ENCODE results near the gene HNRNPA1L2. TPM values are rescaled to one million over a fixed set of nuclear protein-coding genes. Genes with fewer than 3 reads are reported as not detected.
"Not testable (repeated sequence)": the region's sequence is repeated elsewhere in the genome, so short reads cannot be mapped to it uniquely, and the experiment has no call there.

HNRNPA1L2 gene
- total RNA-seq, 1 donor from 2014 or later, result 11.6 TPM

DNA sequence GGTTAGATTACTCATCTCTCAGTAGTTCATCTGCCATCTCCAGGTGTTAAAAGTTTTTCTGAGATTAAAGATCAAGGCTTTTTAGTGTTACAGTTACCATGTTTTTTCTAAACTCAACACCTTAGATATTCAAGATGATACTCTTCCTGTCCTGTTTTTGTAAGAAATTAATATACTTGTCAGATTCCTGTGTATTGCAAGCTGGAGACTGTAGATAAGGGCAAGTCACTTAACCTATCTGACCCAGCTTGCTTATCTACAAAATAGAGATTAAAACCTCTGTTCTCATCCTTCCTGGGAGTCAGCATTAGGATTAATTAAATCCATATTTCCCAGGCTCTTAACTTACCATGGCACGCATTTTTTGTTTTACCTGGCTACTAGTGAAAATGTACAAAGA lies 35.6 kb downstream of the HNRNPA1L2 start:
- TF ChIP-seq, protein P1, sequence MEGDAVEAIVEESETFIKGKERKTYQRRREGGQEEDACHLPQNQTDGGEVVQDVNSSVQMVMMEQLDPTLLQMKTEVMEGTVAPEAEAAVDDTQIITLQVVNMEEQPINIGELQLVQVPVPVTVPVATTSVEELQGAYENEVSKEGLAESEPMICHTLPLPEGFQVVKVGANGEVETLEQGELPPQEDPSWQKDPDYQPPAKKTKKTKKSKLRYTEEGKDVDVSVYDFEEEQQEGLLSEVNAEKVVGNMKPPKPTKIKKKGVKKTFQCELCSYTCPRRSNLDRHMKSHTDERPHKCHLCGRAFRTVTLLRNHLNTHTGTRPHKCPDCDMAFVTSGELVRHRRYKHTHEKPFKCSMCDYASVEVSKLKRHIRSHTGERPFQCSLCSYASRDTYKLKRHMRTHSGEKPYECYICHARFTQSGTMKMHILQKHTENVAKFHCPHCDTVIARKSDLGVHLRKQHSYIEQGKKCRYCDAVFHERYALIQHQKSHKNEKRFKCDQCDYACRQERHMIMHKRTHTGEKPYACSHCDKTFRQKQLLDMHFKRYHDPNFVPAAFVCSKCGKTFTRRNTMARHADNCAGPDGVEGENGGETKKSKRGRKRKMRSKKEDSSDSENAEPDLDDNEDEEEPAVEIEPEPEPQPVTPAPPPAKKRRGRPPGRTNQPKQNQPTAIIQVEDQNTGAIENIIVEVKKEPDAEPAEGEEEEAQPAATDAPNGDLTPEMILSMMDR (conservative IDR thresholded peaks at IDR 0.05), result no peak
- H3K4me1 Mint-ChIP-seq (ENCODE audit: unreplicated experiment), result no peaks in the 10 kb centered on the region
- no peaks in the 10 kb centered on the region for H3K9me3 Mint-ChIP-seq
- no peaks in the 10 kb centered on the region for H3K27me3 Mint-ChIP-seq
- H3K36me3 Mint-ChIP-seq, result peaks cover 22% of the 10 kb centered on the region
- no peak overlapping the region for H3K4me3 Mint-ChIP-seq
- no peak for DNase-seq (ENCODE audit: extremely low spot score, unreplicated experiment)
- no peak overlapping the region for H3K27ac Mint-ChIP-seq

DNA sequence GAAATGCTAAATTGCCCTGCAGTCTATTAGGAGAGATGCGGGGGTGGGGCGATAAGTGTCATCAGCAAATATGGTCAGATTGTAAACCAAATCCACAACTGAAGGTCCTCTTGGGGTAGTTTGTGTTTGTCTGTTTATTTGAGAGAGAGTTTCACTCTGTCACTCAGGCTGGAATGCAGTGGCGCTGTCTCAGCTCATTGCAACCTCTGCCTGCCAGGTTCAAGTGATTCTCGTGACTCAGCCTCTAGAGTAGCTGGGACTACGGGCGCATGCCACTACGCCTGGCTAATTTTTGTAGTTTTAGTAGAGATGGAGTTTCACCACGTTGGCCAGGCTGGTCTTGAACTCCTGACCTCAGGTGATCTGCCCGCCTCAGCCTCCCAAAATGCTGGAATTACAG lies 43.6 kb downstream of the HNRNPA1L2 start:
- peaks cover 38% of the 10 kb centered on the region for H3K36me3 Mint-ChIP-seq
- not testable (repeated sequence) for H3K4me1 Mint-ChIP-seq (ENCODE audit: unreplicated experiment); DNase-seq (ENCODE audit: extremely low spot score, unreplicated experiment); H3K27ac Mint-ChIP-seq; H3K27me3 Mint-ChIP-seq; H3K4me3 Mint-ChIP-seq; H3K9me3 Mint-ChIP-seq

DNA sequence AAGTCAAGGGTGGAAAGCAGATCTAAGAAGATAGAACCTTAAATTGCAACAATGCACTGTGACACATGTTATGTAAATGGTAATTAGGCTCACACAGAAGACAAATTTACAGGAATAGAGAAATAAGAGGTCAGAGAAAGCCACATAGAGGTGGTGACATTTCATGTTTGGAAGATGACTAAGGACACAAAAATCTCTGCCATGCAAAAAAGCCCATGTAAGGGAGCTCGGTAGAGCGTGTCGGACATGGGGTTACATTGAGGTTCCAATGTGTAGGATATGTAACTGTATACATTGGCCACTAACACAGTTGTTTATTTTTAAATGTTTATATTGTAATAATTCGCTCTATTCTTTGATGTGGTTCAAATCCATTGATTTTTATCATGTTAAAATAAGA lies 44.1 kb downstream of the HNRNPA1L2 start:
- H3K27me3 Mint-ChIP-seq, result no peaks in the 10 kb centered on the region
- H3K4me3 Mint-ChIP-seq, result no peak overlapping the region
- no peak overlapping the region for H3K27ac Mint-ChIP-seq
- TF ChIP-seq, protein P1 (conservative IDR thresholded peaks at IDR 0.05), result no peak
- H3K4me1 Mint-ChIP-seq (ENCODE audit: unreplicated experiment), result no peaks in the 10 kb centered on the region
- DNase-seq (ENCODE audit: extremely low spot score, unreplicated experiment), result no peak
- no peaks in the 10 kb centered on the region for H3K9me3 Mint-ChIP-seq
- H3K36me3 Mint-ChIP-seq, result peaks cover 39% of the 10 kb centered on the region

Other genes starting within 250 kb of the HNRNPA1L2 start
- gene THSD1, start 236.3 kb upstream of the HNRNPA1L2 start, total RNA-seq (ENCODE audit: low replicate concordance), result 0.63 and 0.64 TPM in 2 replicates
- 35.2 and 41.6 TPM in 2 replicates for gene VPS36, start 191.8 kb upstream of the HNRNPA1L2 start, total RNA-seq (ENCODE audit: low replicate concordance)
- gene CKAP2, start 187.0 kb upstream of the HNRNPA1L2 start, total RNA-seq (ENCODE audit: low replicate concordance), result 25.2 and 67.4 TPM in 2 replicates
- 45.9 and 56.8 TPM in 2 replicates for gene SUGT1, start 10.4 kb downstream of the HNRNPA1L2 start, total RNA-seq (ENCODE audit: low replicate concordance)
- 0.26 and 0.75 TPM in 2 replicates for gene CNMD, start 97.4 kb downstream of the HNRNPA1L2 start, total RNA-seq (ENCODE audit: low replicate concordance)
- 0.36 and 8.1 TPM in 2 replicates for gene PCDH8, start 206.2 kb downstream of the HNRNPA1L2 start, total RNA-seq (ENCODE audit: low replicate concordance)